Measurements from ENCODE around the gene NEURL1.

GRCh38 chr10:103612462-103613365 lies 119.2 kb downstream of the NEURL1 start:
- no peak for TF ChIP-seq CTCF (conservative IDR thresholded peaks at IDR 0.05 in 1 of 2, IDR thresholded peaks at IDR 0.05 in 1 of 2; ENCODE audit: extremely low read depth in 1 of 2, insufficient read depth in 1 of 2, low read depth in 1 of 2, low read length in 2 of 2)
- TF ChIP-seq EZH2 (IDR thresholded peaks at IDR 0.05; ENCODE audit: borderline replicate concordance, low read length) = no peak
